IPS DF 6.9 (cell line): ENCODE measurements around the gene DNAH14.
"Not testable (repeated sequence)": the region's sequence is repeated elsewhere in the genome, so short reads cannot be mapped to it uniquely, and the experiment has no call there.

Experiments
- DNase-seq: peaks from one replicate; pipeline ENCODE4 v3.0.0-alpha.2; 2013; ENCODE audit warnings: low read depth, low spot score
- H3K27ac ChIP-seq: one replicate; pipeline ENCODE4 v1.5.1; 2013; ENCODE audit warnings: low read length, control low read depth
- H3K27me3 ChIP-seq: 2 replicates; pipeline ENCODE4 v1.6.1; 2013; ENCODE audit warnings: mild to moderate bottlenecking, low read length; ENCODE audit not compliant: control insufficient read depth, insufficient read depth
- H3K36me3 ChIP-seq: 2 replicates; pipeline ENCODE4 v1.6.1; 2013; ENCODE audit warnings: low read length; ENCODE audit not compliant: control insufficient read depth, insufficient read depth
- H3K4me1 ChIP-seq: 2 replicates; pipeline ENCODE4 v1.6.1; 2013; ENCODE audit warnings: low read length; ENCODE audit not compliant: control insufficient read depth, insufficient read depth
- H3K4me3 ChIP-seq: 2 replicates; pipeline ENCODE4 v1.5.1; 2013; ENCODE audit warnings: mild to moderate bottlenecking, low read length
- H3K9me3 ChIP-seq: 2 replicates; pipeline ENCODE4 v1.6.1; 2013; ENCODE audit warnings: low read length, inconsistent platforms; ENCODE audit not compliant: control insufficient read depth, insufficient read depth
- WGBS: extraction: QIAGEN DNeasy Blood & Tissue Kit; methylation state at CpG from one replicate; pipeline ENCODE4 v1.1.7; 2013; ENCODE audit warnings: mixed read lengths, missing lambda C conversion rate; ENCODE audit not compliant: insufficient read length, insufficient coverage; 5-methylcytosine and 5-hydroxymethylcytosine counted together

Gene DNAH14

GRCh38 chr1:224945651-224946348, 16.3 kb downstream of the DNAH14 start:
- DNase-seq, H3K27ac ChIP-seq, H3K9me3 ChIP-seq, H3K36me3 ChIP-seq, H3K4me1 ChIP-seq, H3K27me3 ChIP-seq, H3K4me3 ChIP-seq: not testable (repeated sequence)
- WGBS: no CpG with 5 or more reads among the region's 10 CpGs

- DNase-seq, H3K27ac ChIP-seq, H3K36me3 ChIP-seq, H3K27me3 ChIP-seq, H3K9me3 ChIP-seq, H3K4me3 ChIP-seq, H3K4me1 ChIP-seq: not testable (repeated sequence)
- WGBS: no CpG with 5 or more reads among the region's 6 CpGs
Observed at GRCh38 chr1:224946349-224946691, 16.8 kb downstream of the DNAH14 start.

- no CpG with 5 or more reads among the region's 3 CpGs for WGBS
- Histone ChIP-seq H3K4me3 (no peak overlapping the region), H3K4me1 (peaks cover 1% of the 10 kb centered on the region; the same call in 1 of the 2 replicates), H3K9me3 (no peaks in the 10 kb centered on the region), H3K27me3 (no peaks in the 10 kb centered on the region), H3K27ac (no peak overlapping the region), H3K36me3 (no peaks in the 10 kb centered on the region)
- DNase-seq: no peak
Observed at GRCh38 chr1:224957696-224958095, 28.2 kb downstream of the DNAH14 start.

GRCh38 chr1:224958490-224958889, 29.0 kb downstream of the DNAH14 start:
- no CpG with 5 or more reads among the region's 1 CpG for WGBS
- Histone ChIP-seq H3K27ac (no peak overlapping the region), H3K27me3 (no peaks in the 10 kb centered on the region), H3K9me3 (no peaks in the 10 kb centered on the region), H3K4me3 (no peak overlapping the region), H3K36me3 (no peaks in the 10 kb centered on the region), H3K4me1 (peaks cover 1% of the 10 kb centered on the region; the same call in 1 of the 2 replicates)
- no peak for DNase-seq

- DNase-seq: no peak
- WGBS: no CpG with 5 or more reads among the region's 1 CpG
- Histone ChIP-seq H3K4me3 (no peak overlapping the region), H3K9me3 (no peaks in the 10 kb centered on the region), H3K4me1 (peaks cover 1% of the 10 kb centered on the region; the same call in 1 of the 2 replicates), H3K36me3 (no peaks in the 10 kb centered on the region), H3K27ac (no peak overlapping the region), H3K27me3 (no peaks in the 10 kb centered on the region)
Observed at GRCh38 chr1:224959115-224959514, 29.6 kb downstream of the DNAH14 start.

- no peak overlapping the region for H3K4me3 ChIP-seq
- peaks cover 1% of the 10 kb centered on the region; the same call in 1 of the 2 replicates for H3K4me1 ChIP-seq
- no peak overlapping the region for H3K27ac ChIP-seq
- no peaks in the 10 kb centered on the region for H3K36me3 ChIP-seq
- DNase-seq: no peak
- H3K27me3 ChIP-seq: no peaks in the 10 kb centered on the region
- H3K9me3 ChIP-seq: no peaks in the 10 kb centered on the region
Observed at GRCh38 chr1:224959656-224960055, 30.2 kb downstream of the DNAH14 start.

- WGBS: no CpG with 5 or more reads among the region's 5 CpGs
- DNase-seq: no peak
- no peaks in the 10 kb centered on the region for H3K4me1 ChIP-seq
- no peaks in the 10 kb centered on the region for H3K36me3 ChIP-seq
- peaks cover 21% of the 10 kb centered on the region for H3K27me3 ChIP-seq
- H3K27ac ChIP-seq: no peak overlapping the region
- H3K9me3 ChIP-seq: no peaks in the 10 kb centered on the region
- no peak overlapping the region for H3K4me3 ChIP-seq
Observed at GRCh38 chr1:224980181-224980580, 50.7 kb downstream of the DNAH14 start.

- not testable (repeated sequence) for H3K27ac ChIP-seq, H3K36me3 ChIP-seq, H3K4me1 ChIP-seq, H3K9me3 ChIP-seq, H3K4me3 ChIP-seq, DNase-seq
- WGBS: no CpG with 5 or more reads among the region's 1 CpG
- H3K27me3 ChIP-seq: peaks cover 21% of the 10 kb centered on the region
Observed at GRCh38 chr1:224981922-224982354, 52.5 kb downstream of the DNAH14 start.

GRCh38 chr1:224988042-224988441, 58.6 kb downstream of the DNAH14 start:
- no peak for DNase-seq
- Histone ChIP-seq H3K36me3 (no peaks in the 10 kb centered on the region), H3K27me3 (no peaks in the 10 kb centered on the region; the same call in 1 of the 2 replicates), H3K9me3 (no peaks in the 10 kb centered on the region), H3K4me3 (no peak overlapping the region), H3K4me1 (no peaks in the 10 kb centered on the region), H3K27ac (no peak overlapping the region)
- no CpG with 5 or more reads among the region's 6 CpGs for WGBS

- no peaks in the 10 kb centered on the region for H3K4me1 ChIP-seq
- no peaks in the 10 kb centered on the region for H3K27me3 ChIP-seq
- no peaks in the 10 kb centered on the region for H3K36me3 ChIP-seq
- no peak overlapping the region for H3K4me3 ChIP-seq
- no peak for DNase-seq
- no peaks in the 10 kb centered on the region for H3K9me3 ChIP-seq
- WGBS: no CpG with 5 or more reads among the region's 1 CpG
- no peak overlapping the region for H3K27ac ChIP-seq
Observed at GRCh38 chr1:224989615-224990014, 60.1 kb downstream of the DNAH14 start.

GRCh38 chr1:224991550-224991949, 62.1 kb downstream of the DNAH14 start:
- not testable (repeated sequence) for H3K9me3 ChIP-seq, H3K4me1 ChIP-seq, H3K36me3 ChIP-seq, H3K27me3 ChIP-seq, H3K27ac ChIP-seq, DNase-seq, H3K4me3 ChIP-seq
- no CpG with 5 or more reads among the region's 5 CpGs for WGBS
